GM10847 (cell line): ENCODE data around the gene INTS1.

ENCODE experiments used
- POLR2A ChIP-seq: IDR thresholded peaks from 2 replicates; pipeline ENCODE4 v1.6.1; 2011; ENCODE audit not compliant: insufficient read length; ENCODE audit errors: extremely low read depth

Gene INTS1

GRCh38 chr7:1503816-1504775, at the start of gene INTS1:
INTS1 (minus strand) TSS chr7:1504389; CDS start chr7:1503960, 429 bp downstream.
- TF ChIP-seq POLR2A = peak; percentile 54

- TF ChIP-seq POLR2A = no peak
Measured at GRCh38 chr7:1553512-1554210, 49.5 kb upstream of the INTS1 start.

GRCh38 chr7:1552200-1552599, 48.0 kb upstream of the INTS1 start:
- TF ChIP-seq POLR2A = no peak

- TF ChIP-seq POLR2A = no peak
Measured at GRCh38 chr7:1550846-1551155, 46.6 kb upstream of the INTS1 start.

- no peak for TF ChIP-seq POLR2A
Measured at GRCh38 chr7:1550005-1550845, 46.0 kb upstream of the INTS1 start.

GRCh38 chr7:1549357-1550004, 45.3 kb upstream of the INTS1 start:
- no peak for TF ChIP-seq POLR2A

- no peak for TF ChIP-seq POLR2A
Measured at GRCh38 chr7:1548944-1549343, 44.8 kb upstream of the INTS1 start.

GRCh38 chr7:1548438-1548831, 44.2 kb upstream of the INTS1 start:
- TF ChIP-seq POLR2A = no peak

- no peak for TF ChIP-seq POLR2A
Measured at GRCh38 chr7:1547777-1548437, 43.7 kb upstream of the INTS1 start.

- TF ChIP-seq POLR2A = no peak
Measured at GRCh38 chr7:1546909-1547776, 43.0 kb upstream of the INTS1 start.

GRCh38 chr7:1546274-1546908, 42.2 kb upstream of the INTS1 start:
- no peak for TF ChIP-seq POLR2A

- TF ChIP-seq POLR2A = no peak
Measured at GRCh38 chr7:1545417-1546246, 41.4 kb upstream of the INTS1 start.

GRCh38 chr7:1544896-1545416, 40.8 kb upstream of the INTS1 start:
- TF ChIP-seq POLR2A = no peak
